MM.1S (cell line): ENCODE results near the gene ZIC4.

ENCODE experiments used
- EZH2 ChIP-seq: fragments of 300-600 bp; sonication (generic); optimal IDR thresholded peaks from 2 replicates; pipeline ENCODE3; 2017; ENCODE audit warnings: low read depth, mild to moderate bottlenecking, antibody characterized with exemption, low read length, mixed read lengths
- TF ChIP-seq, protein P1 (sequence below): fragments of 300-600 bp; sonication (generic); IDR thresholded peaks from 2 replicates; pipeline ENCODE4 v1.5.1; 2016; ENCODE audit warnings: antibody characterized with exemption, low read length, mixed read lengths

DNA sequence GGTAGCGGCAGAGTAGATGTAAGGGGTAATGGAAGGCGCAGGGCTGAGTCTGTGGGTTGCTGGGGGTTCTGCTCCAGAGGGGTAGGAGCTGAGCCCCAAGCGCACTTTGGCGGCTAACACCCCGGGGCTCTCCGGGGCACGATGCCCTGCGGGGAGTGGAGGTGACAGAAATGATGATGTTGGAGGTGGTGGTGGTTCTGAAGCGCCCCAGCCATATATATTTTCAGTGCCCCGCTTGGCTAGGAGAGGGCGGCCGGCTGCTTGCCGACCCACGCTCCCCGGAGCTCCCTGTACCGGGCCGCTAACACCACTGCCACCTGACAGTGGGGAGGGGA is 9.7 kb downstream of the ZIC4 start:
- TF ChIP-seq, protein P1, sequence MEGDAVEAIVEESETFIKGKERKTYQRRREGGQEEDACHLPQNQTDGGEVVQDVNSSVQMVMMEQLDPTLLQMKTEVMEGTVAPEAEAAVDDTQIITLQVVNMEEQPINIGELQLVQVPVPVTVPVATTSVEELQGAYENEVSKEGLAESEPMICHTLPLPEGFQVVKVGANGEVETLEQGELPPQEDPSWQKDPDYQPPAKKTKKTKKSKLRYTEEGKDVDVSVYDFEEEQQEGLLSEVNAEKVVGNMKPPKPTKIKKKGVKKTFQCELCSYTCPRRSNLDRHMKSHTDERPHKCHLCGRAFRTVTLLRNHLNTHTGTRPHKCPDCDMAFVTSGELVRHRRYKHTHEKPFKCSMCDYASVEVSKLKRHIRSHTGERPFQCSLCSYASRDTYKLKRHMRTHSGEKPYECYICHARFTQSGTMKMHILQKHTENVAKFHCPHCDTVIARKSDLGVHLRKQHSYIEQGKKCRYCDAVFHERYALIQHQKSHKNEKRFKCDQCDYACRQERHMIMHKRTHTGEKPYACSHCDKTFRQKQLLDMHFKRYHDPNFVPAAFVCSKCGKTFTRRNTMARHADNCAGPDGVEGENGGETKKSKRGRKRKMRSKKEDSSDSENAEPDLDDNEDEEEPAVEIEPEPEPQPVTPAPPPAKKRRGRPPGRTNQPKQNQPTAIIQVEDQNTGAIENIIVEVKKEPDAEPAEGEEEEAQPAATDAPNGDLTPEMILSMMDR: no peak
- no peak for TF ChIP-seq EZH2
